ENCODE data around the gene CAV1. TPM values are rescaled to one million over a fixed set of nuclear protein-coding genes. Genes with fewer than 3 reads are reported as not detected.

The CAV1 gene
- total and polyA plus RNA-seq, 12 donors: 4.0 to 35.4 (median 9.7) TPM

- Histone ChIP-seq H3K4me1 (replicated peaks in 1 of 2) (no peaks in the 10 kb centered on the region), H3K9me3 (replicated peaks in 1 of 3) (no peaks in the 10 kb centered on the region), H3K27me3 (no peaks in the 10 kb centered on the region), H3K4me3 (no peak overlapping the region), H3K27ac (no peak overlapping the region), H3K36me3 (replicated peaks in 1 of 2) (no peaks in the 10 kb centered on the region)
- 78 to 81% (median 79%) methylated on average over 2 of the region's 2 CpGs for WGBS, 4 donors
- no peak for TF ChIP-seq POLR2A (IDR thresholded peaks at IDR 0.05)
- no peak for TF ChIP-seq CTCF (IDR thresholded peaks at IDR 0.05)
- no peak for DNase-seq
- intact Hi-C loops (cut with DNase I): no loop called here
These were observed 22.5 kb downstream of the CAV1 start for GRCh38 chr7:116547347-116547746.

DNA sequence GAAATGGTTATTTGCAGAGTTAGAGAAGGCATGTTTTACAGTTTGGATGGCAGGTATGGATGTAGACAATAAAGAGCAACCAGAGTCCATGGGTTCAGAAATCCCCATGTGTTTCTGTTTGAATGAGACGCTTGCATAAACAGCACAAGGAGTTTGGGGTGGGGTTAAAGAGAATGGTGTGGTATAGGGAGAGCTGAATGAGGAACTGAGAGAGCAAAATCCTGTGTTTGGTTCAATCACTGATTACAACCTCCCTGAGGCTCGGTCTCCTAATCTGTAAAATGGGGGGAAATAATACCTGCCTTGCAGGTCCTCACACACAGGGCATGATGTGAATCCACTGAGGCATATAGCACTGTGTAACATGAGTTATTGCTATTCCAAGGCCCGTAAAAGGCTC, 23.7 kb downstream of the CAV1 start:
- intact Hi-C loops (cut with DNase I): no loop called here
- Histone ChIP-seq H3K4me3 (no peak overlapping the region), H3K36me3 (replicated peaks in 1 of 2) (no peaks in the 10 kb centered on the region), H3K27me3 (no peaks in the 10 kb centered on the region), H3K27ac (no peak overlapping the region), H3K4me1 (replicated peaks in 1 of 2) (no peaks in the 10 kb centered on the region), H3K9me3 (replicated peaks in 1 of 3) (no peaks in the 10 kb centered on the region)
- 74 to 80% (median 79%) methylated on average over 3 of the region's 3 CpGs for WGBS, 4 donors
- DNase-seq: no peak
- TF ChIP-seq POLR2A (IDR thresholded peaks at IDR 0.05) (no peak), CTCF (IDR thresholded peaks at IDR 0.05) (no peak)

DNA sequence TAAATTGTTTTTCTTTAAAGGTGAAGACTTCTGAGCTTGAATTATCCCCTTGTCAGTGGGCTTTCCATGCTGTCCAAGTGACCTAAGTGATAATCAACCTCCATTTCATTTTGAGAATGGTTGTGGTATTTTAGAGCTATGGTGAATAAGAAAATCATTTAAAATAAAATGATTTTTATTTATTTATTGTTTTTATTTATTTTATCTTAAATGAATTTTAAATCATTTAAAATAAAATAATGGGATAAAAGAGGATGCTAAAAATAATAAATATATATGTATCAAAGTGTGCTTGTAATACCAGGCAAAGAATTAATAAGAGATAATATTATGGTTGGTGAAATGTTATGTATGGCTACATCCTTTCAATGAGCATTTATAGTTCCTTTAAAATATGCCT, 24.5 kb downstream of the CAV1 start:
- no peak for TF ChIP-seq POLR2A (IDR thresholded peaks at IDR 0.05)
- no peaks in the 10 kb centered on the region for H3K27me3 ChIP-seq
- intact Hi-C loops (cut with DNase I): no loop called here
- no peaks in the 10 kb centered on the region for H3K4me1 ChIP-seq (replicated peaks in 1 of 2)
- H3K27ac ChIP-seq: no peak overlapping the region
- no peaks in the 10 kb centered on the region for H3K36me3 ChIP-seq (replicated peaks in 1 of 2)
- no peak overlapping the region for H3K4me3 ChIP-seq
- H3K9me3 ChIP-seq (replicated peaks in 1 of 3): no peaks in the 10 kb centered on the region
- DNase-seq: no peak

- DNase-seq: no peak
- no peaks in the 10 kb centered on the region for H3K36me3 ChIP-seq (replicated peaks in 1 of 2)
- H3K27me3 ChIP-seq: no peaks in the 10 kb centered on the region
- H3K9me3 ChIP-seq (replicated peaks in 1 of 3): no peaks in the 10 kb centered on the region
- 62 to 94% (median 85%) methylated on average over 5 of the region's 5 CpGs for WGBS, 4 donors
- intact Hi-C loops (cut with DNase I): no loop called here
- no peak overlapping the region for H3K4me3 ChIP-seq
- H3K4me1 ChIP-seq (replicated peaks in 1 of 2): no peaks in the 10 kb centered on the region
- H3K27ac ChIP-seq: no peak overlapping the region
- TF ChIP-seq CTCF (IDR thresholded peaks at IDR 0.05) (no peak), POLR2A (IDR thresholded peaks at IDR 0.05) (no peak)
These were observed 26.9 kb downstream of the CAV1 start for GRCh38 chr7:116551692-116552091.

DNA sequence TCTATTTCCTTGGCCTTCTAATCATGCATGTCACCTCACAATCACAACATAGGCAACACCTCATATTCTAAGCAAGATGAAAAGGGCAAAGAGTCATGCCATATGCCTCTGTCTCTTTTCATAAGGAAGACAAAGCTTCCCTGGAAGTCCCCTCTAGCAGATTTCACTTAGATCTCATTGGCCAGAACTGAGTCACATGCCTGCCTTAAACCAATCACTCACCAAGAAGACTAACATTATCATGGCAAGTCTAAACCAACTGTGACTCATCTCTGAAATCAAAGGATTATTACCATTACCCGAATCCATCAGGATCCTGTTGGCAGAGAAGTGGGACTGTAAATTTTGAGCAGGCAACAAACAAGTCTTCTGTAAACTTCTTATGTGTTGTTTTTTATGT, 27.8 kb downstream of the CAV1 start:
- intact Hi-C loops (cut with DNase I): no loop called here
- no peaks in the 10 kb centered on the region for H3K9me3 ChIP-seq (replicated peaks in 1 of 3)
- no peak overlapping the region for H3K4me3 ChIP-seq
- no peak for DNase-seq
- no peak for TF ChIP-seq CTCF (IDR thresholded peaks at IDR 0.05)
- no peaks in the 10 kb centered on the region for H3K4me1 ChIP-seq (replicated peaks in 1 of 2)
- H3K27me3 ChIP-seq: no peaks in the 10 kb centered on the region
- WGBS, 4 donors: 60 to 75% (median 70%) methylated on average over 1 of the region's 1 CpG
- no peaks in the 10 kb centered on the region for H3K36me3 ChIP-seq (replicated peaks in 1 of 2)
- no peak overlapping the region for H3K27ac ChIP-seq
